Neural progenitor cell (in vitro differentiated cells): ENCODE results near the gene BRDT. TPM values are rescaled to one million over a fixed set of nuclear protein-coding genes. Genes with fewer than 3 reads are reported as not detected.

Experiments
- DNase-seq: peaks from one replicate; pipeline ENCODE4 v3.0.0-alpha.2; 2016; ENCODE audit warnings: low spot score
- H2AFZ ChIP-seq: fragments of 200-600 bp; sonication (generic); replicated peaks from 2 replicates; pipeline ENCODE4 v1.6.1; 2016; ENCODE audit warnings: antibody characterized with exemption
- H3F3A ChIP-seq: fragments of 200-600 bp; sonication (generic); 2 replicates; pipeline ENCODE4 v1.6.1; 2016; ENCODE audit warnings: antibody characterized with exemption, low read depth
- H3K27ac ChIP-seq: fragments of 200-600 bp; sonication (generic); 2 replicates; pipeline ENCODE4 v1.5.1; 2016; ENCODE audit warnings: mild to moderate bottlenecking
- H3K27me3 ChIP-seq: fragments of 200-600 bp; sonication (generic); 2 replicates; pipeline ENCODE4 v1.6.1; 2016; ENCODE audit warnings: mild to moderate bottlenecking, moderate library complexity
- H3K36me3 ChIP-seq: fragments of 200-600 bp; sonication (generic); 2 replicates; pipeline ENCODE4 v1.5.1; 2016
- H3K4me1 ChIP-seq: fragments of 200-600 bp; sonication (generic); 2 replicates; pipeline ENCODE4 v1.6.1; 2016; ENCODE audit warnings: mixed run types
- H3K4me2 ChIP-seq: fragments of 200-600 bp; sonication (generic); 2 replicates; pipeline ENCODE4 v1.6.1; 2016
- H3K4me3 ChIP-seq: fragments of 200-600 bp; sonication (generic); 2 replicates; pipeline ENCODE4 v1.5.1; 2016
- H3K79me2 ChIP-seq: fragments of 200-600 bp; sonication (generic); 2 replicates; pipeline ENCODE4 v1.6.1; 2016; ENCODE audit warnings: low read depth
- H3K9ac ChIP-seq: fragments of 200-600 bp; sonication (generic); 2 replicates; pipeline ENCODE4 v1.6.1; 2016
- H3K9me3 ChIP-seq: fragments of 200-600 bp; sonication (generic); 2 replicates; pipeline ENCODE4 v1.5.1; 2016; ENCODE audit warnings: low read depth
- H4K20me1 ChIP-seq: fragments of 200-600 bp; sonication (generic); 2 replicates; pipeline ENCODE4 v1.6.1; 2016; ENCODE audit warnings: low read depth
- H3K27ac Mint-ChIP-seq: 3 replicates; pipeline ENCODE4 v1.8.0; 2021; ENCODE audit warnings: mixed read lengths
- H3K27me3 Mint-ChIP-seq: 2 replicates; pipeline ENCODE4 v1.8.0; 2022; ENCODE audit warnings: low read depth, mild to moderate bottlenecking, inconsistent platforms, moderate library complexity, mixed read lengths; ENCODE audit not compliant: insufficient read depth
- H3K36me3 Mint-ChIP-seq: 3 replicates; pipeline ENCODE4 v1.8.0; 2021; ENCODE audit warnings: mixed read lengths
- H3K4me1 Mint-ChIP-seq: 3 replicates; pipeline ENCODE4 v1.8.0; 2021; ENCODE audit warnings: mixed read lengths
- H3K4me3 Mint-ChIP-seq: 3 replicates; pipeline ENCODE4 v1.8.0; 2021; ENCODE audit warnings: mild to moderate bottlenecking, moderate library complexity, mixed read lengths
- H3K9me3 Mint-ChIP-seq: 3 replicates; pipeline ENCODE4 v1.8.0; 2020; ENCODE audit warnings: mixed read lengths
- EZH2 ChIP-seq: fragments of 200-600 bp; sonication (generic); IDR thresholded peaks from 2 replicates; pipeline ENCODE4 v1.6.1; 2017; ENCODE audit warnings: antibody characterized with exemption, mild to moderate bottlenecking, moderate library complexity
- EZH2phosphoT487 ChIP-seq: fragments of 200-600 bp; sonication (generic); IDR thresholded peaks from 2 replicates; pipeline ENCODE4 v1.6.1; 2017; ENCODE audit warnings: antibody characterized with exemption
- total RNA-seq: library from RNA; depleted of rRNA; stranded (reverse); fragments of >200 nt; gene quantifications from 2 replicates; pipeline ENCODE4 v1.2.3, GENCODE V29; 2015; ENCODE audit warnings: low replicate concordance
- TF ChIP-seq, protein P1 (sequence below): fragments of 200-600 bp; sonication (generic); IDR thresholded peaks from 2 replicates; pipeline ENCODE4 v1.5.1; 2017; ENCODE audit warnings: antibody characterized with exemption, mild to moderate bottlenecking

Gene BRDT
- total RNA-seq, 1 donor from 2014 or later, result not detected

- TF ChIP-seq, protein P1, sequence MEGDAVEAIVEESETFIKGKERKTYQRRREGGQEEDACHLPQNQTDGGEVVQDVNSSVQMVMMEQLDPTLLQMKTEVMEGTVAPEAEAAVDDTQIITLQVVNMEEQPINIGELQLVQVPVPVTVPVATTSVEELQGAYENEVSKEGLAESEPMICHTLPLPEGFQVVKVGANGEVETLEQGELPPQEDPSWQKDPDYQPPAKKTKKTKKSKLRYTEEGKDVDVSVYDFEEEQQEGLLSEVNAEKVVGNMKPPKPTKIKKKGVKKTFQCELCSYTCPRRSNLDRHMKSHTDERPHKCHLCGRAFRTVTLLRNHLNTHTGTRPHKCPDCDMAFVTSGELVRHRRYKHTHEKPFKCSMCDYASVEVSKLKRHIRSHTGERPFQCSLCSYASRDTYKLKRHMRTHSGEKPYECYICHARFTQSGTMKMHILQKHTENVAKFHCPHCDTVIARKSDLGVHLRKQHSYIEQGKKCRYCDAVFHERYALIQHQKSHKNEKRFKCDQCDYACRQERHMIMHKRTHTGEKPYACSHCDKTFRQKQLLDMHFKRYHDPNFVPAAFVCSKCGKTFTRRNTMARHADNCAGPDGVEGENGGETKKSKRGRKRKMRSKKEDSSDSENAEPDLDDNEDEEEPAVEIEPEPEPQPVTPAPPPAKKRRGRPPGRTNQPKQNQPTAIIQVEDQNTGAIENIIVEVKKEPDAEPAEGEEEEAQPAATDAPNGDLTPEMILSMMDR, result no peak
- no peak for TF ChIP-seq EZH2phosphoT487
- TF ChIP-seq EZH2, result no peak
- Histone ChIP-seq H3K4me1 (no peaks in the 10 kb centered on the region), H4K20me1 (no peaks in the 10 kb centered on the region), H3K27me3 (no peaks in the 10 kb centered on the region), H3K27ac (no peak overlapping the region), H3K36me3 (no peaks in the 10 kb centered on the region), H3K79me2 (no peaks in the 10 kb centered on the region), H2AFZ (no peak overlapping the region), H3K9ac (no peak overlapping the region), H3K4me2 (no peak overlapping the region), H3K4me3 (no peak overlapping the region), H3F3A (no peaks in the 10 kb centered on the region), H3K9me3 (no peaks in the 10 kb centered on the region)
- Mint-ChIP-seq H3K4me3 (no peak overlapping the region), H3K36me3 (no peaks in the 10 kb centered on the region), H3K27ac (no peak overlapping the region), H3K9me3 (peaks cover 3% of the 10 kb centered on the region), H3K4me1 (peaks cover 2% of the 10 kb centered on the region), H3K27me3 (no peaks in the 10 kb centered on the region)
- no peak for DNase-seq
Measured at GRCh38 chr1:91948097-91948496, 1.1 kb upstream of the BRDT start.

- TF ChIP-seq EZH2phosphoT487 (no peak), EZH2 (no peak)
- TF ChIP-seq, protein P1, result no peak
- Histone ChIP-seq H2AFZ (peak overlapping the region; percentile 50), H4K20me1 (no peaks in the 10 kb centered on the region), H3K27ac (no peak overlapping the region), H3K4me3 (no peak overlapping the region), H3K4me1 (no peaks in the 10 kb centered on the region), H3K4me2 (no peak overlapping the region), H3K27me3 (no peaks in the 10 kb centered on the region), H3K36me3 (no peaks in the 10 kb centered on the region), H3K9me3 (no peaks in the 10 kb centered on the region), H3F3A (no peaks in the 10 kb centered on the region), H3K9ac (no peak overlapping the region), H3K79me2 (no peaks in the 10 kb centered on the region)
- H3K27ac Mint-ChIP-seq, result no peak overlapping the region
- H3K4me1 Mint-ChIP-seq, result peaks cover 2% of the 10 kb centered on the region
- DNase-seq, result no peak
- H3K9me3 Mint-ChIP-seq, result peaks cover 3% of the 10 kb centered on the region
- H3K36me3 Mint-ChIP-seq, result no peaks in the 10 kb centered on the region
- H3K27me3 Mint-ChIP-seq, result no peaks in the 10 kb centered on the region
- no peak overlapping the region for H3K4me3 Mint-ChIP-seq
Measured at GRCh38 chr1:91948501-91949355, 473 bp upstream of the BRDT start.

GRCh38 chr1:91952187-91952586 is 3.0 kb downstream of the BRDT start:
- H3K9me3 Mint-ChIP-seq, result peaks cover 3% of the 10 kb centered on the region
- H3K27ac Mint-ChIP-seq, result no peak overlapping the region
- H3K27me3 ChIP-seq, result no peaks in the 10 kb centered on the region
- no peaks in the 10 kb centered on the region for H3K36me3 Mint-ChIP-seq
- no peaks in the 10 kb centered on the region for H3K27me3 Mint-ChIP-seq
- H4K20me1 ChIP-seq, result no peaks in the 10 kb centered on the region
- H3K27ac ChIP-seq, result no peak overlapping the region
- peaks cover 2% of the 10 kb centered on the region for H3K4me1 Mint-ChIP-seq
- H3K9ac ChIP-seq, result no peak overlapping the region
- DNase-seq, result peak; percentile 24
- H2AFZ ChIP-seq, result no peak overlapping the region
- no peaks in the 10 kb centered on the region for H3K9me3 ChIP-seq
- H3K4me3 Mint-ChIP-seq, result no peak overlapping the region
- H3K79me2 ChIP-seq, result no peaks in the 10 kb centered on the region
- no peaks in the 10 kb centered on the region for H3F3A ChIP-seq
- H3K4me1 ChIP-seq, result no peaks in the 10 kb centered on the region
- H3K36me3 ChIP-seq, result no peaks in the 10 kb centered on the region
- H3K4me2 ChIP-seq, result no peak overlapping the region
- H3K4me3 ChIP-seq, result no peak overlapping the region
- TF ChIP-seq, protein P1, result peak; percentile 25
- no peak for TF ChIP-seq EZH2
